Activated T-cell treated with anti-CD3 and anti-CD28 coated beads, Interleukin-2, amount 50 U/mL, for 1 hour (primary cell): ENCODE results near the gene DST.

Experiments used
- DNase-seq: peaks from one replicate; pipeline ENCODE4 v3.0.0-alpha.2; 2020

Gene DST

GRCh38 chr6:56642366-56643261 is at the start of gene DST:
Gene DST (minus strand): TSS chr6:56642889.
- no peak for DNase-seq

GRCh38 chr6:56691814-56692213 is 49.1 kb upstream of the DST start:
- no peak for DNase-seq

GRCh38 chr6:56691286-56691595 is 48.6 kb upstream of the DST start:
- no peak for DNase-seq

GRCh38 chr6:56690519-56691285 is 48.0 kb upstream of the DST start:
- DNase-seq = no peak

GRCh38 chr6:56689663-56690062 is 47.0 kb upstream of the DST start:
- no peak for DNase-seq

- no peak for DNase-seq
These were observed 46.4 kb upstream of the DST start for GRCh38 chr6:56689114-56689513.

GRCh38 chr6:56688521-56688920 is 45.8 kb upstream of the DST start:
- DNase-seq = no peak

GRCh38 chr6:56687551-56687950 is 44.9 kb upstream of the DST start:
- DNase-seq = no peak

GRCh38 chr6:56686429-56686828 is 43.7 kb upstream of the DST start:
- no peak for DNase-seq

GRCh38 chr6:56685994-56686393 is 43.3 kb upstream of the DST start:
- DNase-seq = no peak

- no peak for DNase-seq
These were observed 42.5 kb upstream of the DST start for GRCh38 chr6:56685102-56685733.

- DNase-seq = no peak
These were observed 41.8 kb upstream of the DST start for GRCh38 chr6:56684342-56685101.

- no peak for DNase-seq
These were observed 41.2 kb upstream of the DST start for GRCh38 chr6:56683882-56684281.

GRCh38 chr6:56682635-56683034 is 39.9 kb upstream of the DST start:
- DNase-seq = no peak

GRCh38 chr6:56677559-56677958 is 34.9 kb upstream of the DST start:
- no peak for DNase-seq

GRCh38 chr6:56671651-56672461 is 29.2 kb upstream of the DST start:
- DNase-seq = no peak

GRCh38 chr6:56671160-56671559 is 28.5 kb upstream of the DST start:
- no peak for DNase-seq

- no peak for DNase-seq
These were observed 26.4 kb upstream of the DST start for GRCh38 chr6:56669041-56669440.

GRCh38 chr6:56668158-56668557 is 25.5 kb upstream of the DST start:
- DNase-seq = no peak

- DNase-seq = no peak
These were observed 24.6 kb upstream of the DST start for GRCh38 chr6:56667336-56667735.

GRCh38 chr6:56664029-56664428 is 21.3 kb upstream of the DST start:
- no peak for DNase-seq

GRCh38 chr6:56663344-56663743 is 20.7 kb upstream of the DST start:
- DNase-seq = no peak
